Fibroblast of peridontal ligament (primary cell): Measurements from ENCODE around the gene CAMTA1.
"Not testable (repeated sequence)": the region's sequence is repeated elsewhere in the genome, so short reads cannot be mapped to it uniquely, and the experiment has no call there.

Experiments
- DNase-seq: peaks from one replicate; pipeline ENCODE4 v3.0.0-alpha.2; 2010; ENCODE audit errors: extremely low read depth

The CAMTA1 gene

DNA sequence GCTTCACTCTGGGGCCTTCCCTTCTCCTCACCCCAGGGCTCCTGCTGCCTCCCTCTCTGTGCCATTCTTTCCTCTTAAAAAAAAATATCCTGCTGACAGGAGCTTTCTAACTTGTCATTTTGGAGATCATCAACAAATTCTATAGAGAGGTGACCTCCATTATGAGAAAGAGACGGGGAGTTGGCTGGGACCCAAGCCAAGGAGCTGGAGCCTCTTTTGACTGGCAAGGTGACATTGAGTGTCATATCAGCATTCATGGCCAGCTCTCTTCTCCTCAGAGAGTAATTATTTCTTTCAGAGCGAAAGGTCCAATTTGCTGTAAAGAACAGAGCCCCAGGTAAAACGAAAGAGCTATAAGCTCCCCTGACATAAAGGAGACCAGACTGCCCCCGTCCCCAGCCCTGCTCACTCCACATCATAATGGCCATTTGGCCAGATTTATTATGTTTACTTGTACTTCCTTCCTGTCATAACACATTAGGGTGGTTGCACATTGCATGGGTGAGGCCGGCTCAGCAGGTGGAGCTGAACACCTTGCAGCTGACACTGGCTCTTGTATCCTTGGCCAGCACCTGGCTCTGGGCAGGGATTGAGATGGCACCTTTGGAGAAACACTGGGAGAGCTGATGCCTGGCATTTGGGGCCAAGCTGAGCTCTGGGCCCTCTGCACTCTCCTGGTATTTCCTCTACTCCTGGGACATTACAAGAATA lies 581.9 kb downstream of the CAMTA1 start:
- no peak for DNase-seq

DNA sequence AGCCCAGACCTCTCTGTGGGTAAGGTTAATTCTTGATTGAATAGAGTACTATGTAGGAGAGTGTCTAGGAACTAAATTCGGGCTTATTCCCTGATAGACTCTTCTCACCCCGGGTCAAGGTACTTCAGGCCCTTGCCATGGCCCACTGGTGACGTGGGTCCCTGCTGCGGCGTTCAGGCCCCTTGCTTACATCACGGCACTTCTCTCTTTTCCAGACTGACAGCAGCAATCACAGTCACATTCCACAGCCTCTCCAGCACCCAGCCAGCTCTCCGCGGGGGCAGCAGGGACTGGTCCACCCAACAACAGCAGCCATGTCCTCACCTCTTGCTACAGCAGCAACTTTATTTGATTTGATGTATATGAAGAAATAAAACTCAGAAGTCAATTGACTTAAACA lies 584.6 kb downstream of the CAMTA1 start:
- DNase-seq: no peak

DNA sequence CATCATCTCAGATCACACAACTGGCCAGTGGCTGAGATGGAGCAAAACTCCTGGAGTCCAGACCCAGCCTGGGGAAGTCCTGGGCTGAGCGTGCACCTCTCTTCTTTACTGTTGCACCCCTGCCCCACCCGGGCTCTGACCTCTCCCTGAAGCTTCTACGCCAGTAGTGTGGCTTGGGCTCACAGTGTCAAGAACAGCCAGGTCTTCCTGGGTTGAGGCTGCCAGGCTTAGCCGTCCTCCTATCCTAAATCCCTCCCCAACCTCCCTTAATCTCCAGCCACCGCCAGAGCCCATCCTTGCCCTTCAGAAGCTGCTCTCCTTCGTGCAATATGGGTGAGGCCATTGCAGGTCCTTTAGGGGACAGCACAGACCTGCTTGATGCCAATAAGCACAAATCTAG lies 586.7 kb downstream of the CAMTA1 start:
- no peak for DNase-seq

DNA sequence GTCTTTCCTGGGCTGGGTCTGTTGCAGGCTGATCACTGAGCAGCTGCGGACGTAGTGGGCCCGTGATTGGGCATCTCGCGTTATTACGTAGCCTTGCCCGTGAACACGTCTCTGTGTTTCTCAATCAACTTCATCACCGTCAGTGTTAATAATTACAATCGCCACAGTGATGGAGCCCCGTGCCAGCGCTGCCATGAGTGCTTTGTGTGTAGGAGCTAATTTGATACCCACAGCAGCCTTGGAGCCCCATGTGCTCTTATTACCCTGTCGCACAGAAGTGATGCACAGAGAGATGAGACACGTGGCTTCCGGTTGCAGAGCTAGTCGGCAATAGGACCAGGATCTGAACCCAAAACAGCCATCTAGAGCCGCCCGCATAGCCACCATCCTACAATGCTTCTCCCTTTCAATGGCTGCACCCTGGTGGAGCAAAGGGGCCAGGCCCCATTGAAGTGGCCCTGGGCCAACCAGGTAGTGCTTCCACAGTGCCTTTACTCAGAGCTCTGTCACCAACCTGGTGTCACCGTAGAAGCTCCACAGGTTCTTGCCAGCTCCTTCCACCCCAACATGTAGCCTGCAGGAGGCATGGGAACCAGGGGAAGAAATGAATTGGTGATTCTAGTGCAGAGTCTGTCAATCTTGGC lies 587.3 kb downstream of the CAMTA1 start:
- DNase-seq: no peak

DNA sequence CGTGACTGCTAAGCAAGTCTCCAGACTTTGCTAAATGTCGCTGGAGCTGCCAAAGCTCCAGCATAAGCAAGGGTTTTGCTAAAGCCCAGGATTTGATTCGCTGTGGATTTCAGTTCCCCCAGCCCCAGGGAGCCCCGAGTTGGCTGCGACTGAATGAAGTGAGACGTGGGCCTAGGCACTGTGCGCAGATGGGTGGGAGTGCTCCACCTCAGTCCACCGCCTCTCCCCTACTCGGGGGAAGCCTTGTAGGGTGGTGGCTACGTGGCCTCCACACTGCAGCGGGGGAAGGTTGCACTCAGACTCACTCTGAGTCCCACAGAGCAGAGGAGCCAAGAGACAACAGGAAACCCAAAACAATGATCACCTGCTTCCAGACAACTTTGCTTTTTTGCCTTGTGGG lies 588.0 kb downstream of the CAMTA1 start:
- no peak for DNase-seq

DNA sequence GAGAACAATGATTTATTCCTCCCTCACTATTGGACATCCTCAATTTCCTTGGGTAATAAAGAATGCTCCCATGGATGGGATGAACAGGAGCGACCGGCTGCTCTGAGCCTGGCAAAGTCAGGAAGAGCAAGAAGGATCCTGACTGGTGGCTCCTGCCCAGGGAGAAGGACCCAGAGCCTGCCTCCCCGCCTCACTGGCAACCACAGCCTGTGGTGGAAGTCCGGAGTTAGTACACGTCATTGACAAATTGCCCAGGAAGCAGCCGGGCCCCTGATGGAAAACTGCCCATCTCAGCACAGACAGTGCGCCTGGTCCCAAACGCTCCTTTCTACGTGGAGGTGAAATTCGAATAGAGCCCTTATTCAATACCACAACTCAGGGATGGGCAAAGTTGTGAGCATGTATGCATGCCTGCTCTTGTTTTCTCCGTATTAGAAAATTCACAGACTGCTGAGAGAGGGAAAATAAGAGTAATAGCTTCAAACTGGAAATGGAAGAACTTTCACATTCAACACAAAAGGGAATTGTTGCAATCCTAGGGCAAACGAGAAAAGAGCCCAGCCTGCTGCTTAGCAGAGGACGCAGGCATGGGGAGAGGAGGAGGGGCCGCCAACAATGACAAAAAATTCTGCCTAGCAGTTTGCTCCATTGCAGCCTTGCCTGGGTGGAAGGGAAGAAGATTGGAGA lies 588.8 kb downstream of the CAMTA1 start:
- DNase-seq: no peak

DNA sequence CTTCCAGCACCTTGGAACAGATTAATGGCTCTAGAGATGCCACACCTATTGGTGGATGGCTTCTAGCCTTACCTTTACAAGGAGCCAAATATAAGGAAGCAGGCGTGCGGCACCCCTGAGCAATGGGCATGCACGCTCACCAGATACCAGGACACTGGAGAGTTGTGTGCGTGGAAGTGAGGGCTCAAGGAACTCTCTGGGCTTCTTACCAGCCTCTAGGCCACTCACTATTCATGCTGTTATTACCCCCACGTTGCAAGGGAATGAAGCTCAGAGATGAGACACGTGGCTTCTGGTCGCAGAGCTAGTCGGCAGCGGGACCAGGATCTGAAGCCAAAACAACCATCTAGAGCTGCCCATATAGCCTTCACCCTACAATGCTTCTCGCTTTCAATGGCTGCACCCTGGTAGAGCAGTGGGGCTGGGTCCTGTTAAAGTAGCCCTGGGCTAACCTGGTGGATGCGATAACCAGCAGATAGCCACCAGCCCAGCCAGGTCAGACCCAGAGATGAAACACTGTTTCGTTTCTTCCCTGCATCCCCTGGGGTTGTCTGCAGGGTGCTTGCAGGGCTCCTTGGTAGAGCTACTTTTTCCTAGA lies 589.4 kb downstream of the CAMTA1 start:
- no peak for DNase-seq

DNA sequence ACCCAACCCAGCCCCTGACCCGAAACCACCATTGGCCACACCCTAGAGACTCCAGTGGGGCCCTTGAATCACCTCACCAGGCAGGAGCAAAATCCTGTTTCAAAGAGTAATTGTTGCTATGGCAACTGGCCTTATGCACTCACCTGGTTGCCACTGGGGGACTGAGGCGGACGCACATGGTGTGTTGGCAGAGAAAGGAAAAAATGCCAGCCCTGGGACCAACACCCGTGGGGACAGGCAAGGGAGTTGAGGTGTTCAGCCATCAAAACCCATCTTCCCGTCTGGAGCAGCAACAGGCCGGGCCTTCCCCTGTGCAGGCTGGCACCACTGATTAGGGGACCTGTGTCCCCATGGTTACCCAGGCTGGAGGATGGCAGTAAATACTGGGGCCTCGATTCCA lies 590.1 kb downstream of the CAMTA1 start:
- no peak for DNase-seq

DNA sequence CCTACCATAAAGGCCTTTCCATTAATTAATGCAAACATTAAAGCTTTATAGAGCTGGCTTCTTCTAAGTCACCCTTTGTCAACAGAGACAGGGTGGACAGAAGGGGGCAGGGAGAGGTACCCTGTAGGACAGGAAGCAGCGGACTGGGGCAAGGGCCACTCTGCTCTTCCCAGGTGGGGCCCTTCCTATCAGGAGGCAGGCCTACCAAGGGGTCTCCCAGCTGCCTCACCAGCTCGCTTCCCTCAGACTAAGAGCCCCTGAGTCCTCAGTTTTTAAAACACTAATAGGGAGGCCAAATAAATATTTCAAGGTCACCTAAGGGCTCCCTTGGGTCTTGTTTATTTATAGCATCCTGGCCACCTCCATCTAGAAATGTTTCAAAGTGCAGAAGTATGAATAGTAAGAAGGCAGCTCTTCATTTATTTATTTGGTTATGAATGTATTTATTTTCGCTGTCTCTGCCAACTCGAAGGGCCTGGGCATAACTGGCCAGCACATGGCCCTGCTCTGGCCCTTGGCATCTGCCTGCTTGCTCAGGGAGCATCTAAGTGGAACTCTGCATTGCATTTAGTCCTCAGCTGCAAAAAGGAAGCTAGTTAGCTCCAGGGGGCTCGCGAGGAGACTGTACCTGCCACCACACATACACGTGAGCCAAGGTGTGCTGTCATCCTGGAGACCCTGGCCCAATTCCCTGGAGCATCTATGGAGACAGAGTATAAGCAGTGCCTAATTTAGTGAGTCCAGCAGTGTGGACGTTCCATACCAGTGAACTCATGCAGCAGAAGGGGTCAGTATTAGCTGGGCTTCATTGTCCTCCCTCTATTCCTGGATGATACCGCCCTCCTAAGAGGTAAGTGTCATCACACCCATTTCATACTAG lies 590.8 kb downstream of the CAMTA1 start:
- no peak for DNase-seq

DNA sequence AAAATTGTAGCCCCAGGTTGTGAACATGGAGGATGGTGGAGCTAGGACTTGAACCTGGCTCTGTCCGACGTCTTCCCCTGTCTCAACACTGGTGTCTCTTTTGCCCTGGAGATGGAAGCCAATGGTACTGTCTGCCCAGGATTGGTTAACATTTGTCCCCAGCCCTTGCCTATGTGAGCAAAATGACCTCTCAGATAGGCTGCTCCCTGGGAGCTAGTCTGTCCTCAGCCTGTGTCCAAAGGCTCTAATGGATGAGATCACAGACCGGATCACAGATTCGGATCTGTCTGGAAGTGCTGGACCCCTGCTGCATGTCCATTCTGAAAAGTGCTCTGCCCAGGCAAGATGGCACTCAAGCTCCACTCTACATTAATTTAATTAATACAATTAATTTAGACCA lies 591.4 kb downstream of the CAMTA1 start:
- DNase-seq: no peak

DNA sequence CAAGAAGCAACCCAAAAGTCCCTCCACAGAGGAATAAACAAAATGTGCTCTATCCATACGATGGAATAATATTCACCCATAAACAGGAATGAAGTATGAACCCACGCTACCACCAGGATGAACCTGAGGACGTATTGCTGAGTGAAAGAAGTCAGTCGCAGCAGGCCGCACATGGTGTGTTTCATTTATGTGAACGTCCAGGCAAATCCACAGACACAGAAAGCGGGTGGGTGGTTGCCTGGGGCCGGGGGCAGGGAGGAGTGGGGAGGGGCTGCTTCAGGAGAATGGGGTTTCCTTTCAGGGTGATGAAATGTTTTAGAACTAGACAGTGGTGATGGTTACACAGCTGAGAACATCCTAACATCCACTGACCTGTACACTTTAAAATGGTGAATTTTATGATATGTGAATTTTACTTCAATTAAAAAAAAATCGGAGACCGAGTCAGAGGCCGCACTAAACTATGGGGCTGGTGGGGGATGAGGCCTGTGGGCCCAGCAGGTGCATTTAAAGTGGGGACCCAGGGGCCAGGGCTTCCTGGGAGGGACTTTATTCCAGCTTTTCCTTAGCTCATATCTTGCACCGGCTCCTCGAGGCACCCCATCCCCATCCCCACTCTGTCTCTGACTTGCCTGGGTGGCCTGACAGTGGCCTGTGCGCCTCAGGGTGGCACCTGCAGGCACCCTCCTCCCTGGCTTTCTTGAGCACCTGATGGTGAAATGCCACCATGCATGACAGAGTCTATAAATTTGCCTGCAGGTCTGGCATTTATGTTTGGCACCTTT lies 593.3 kb downstream of the CAMTA1 start:
- no peak for DNase-seq

DNA sequence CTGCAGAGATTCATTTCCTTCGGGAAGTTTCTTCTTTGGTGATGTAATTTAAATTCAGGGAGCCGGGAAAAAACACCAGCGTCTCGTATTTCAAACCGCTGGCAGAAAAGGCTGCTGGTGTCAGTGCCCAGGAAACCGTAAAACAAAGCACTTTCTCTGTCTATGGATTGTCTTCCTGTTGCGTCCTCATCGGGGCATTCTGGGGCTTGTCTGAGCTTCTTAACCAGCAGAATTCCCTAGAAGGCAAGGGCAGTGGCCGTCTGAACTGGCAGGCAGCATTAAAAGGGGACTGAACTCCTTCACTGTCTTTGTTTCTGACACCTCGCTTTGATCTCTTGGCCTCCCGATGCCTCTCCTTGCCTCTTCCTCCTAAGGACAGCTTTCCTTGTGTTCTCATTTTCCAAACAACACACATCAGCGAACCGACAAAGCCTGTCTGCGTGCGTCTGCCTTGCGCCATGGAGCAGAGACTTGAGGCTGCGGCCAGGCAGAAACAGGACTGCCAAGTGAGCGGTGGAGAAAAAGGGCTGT lies 594.3 kb downstream of the CAMTA1 start:
- DNase-seq: peak; percentile 80

DNA sequence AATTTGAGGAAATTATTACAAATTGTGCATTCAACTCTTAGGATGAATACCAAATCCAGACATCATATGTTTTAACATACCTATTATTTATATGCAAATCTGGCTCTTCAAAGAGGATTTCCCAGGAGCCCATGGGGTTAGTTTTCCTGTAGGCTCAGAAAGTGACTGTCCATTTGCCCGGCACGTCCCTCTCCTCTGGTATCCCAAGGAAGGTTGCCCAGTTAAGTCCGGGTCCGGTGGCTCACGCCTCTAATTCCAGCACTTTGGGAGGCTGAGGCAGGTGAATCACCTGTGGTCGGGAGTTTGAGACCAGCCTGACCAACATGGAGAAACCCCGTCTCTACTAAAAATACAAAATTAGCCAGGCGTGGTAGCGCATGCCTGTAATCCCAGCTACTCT lies 594.8 kb downstream of the CAMTA1 start:
- not testable (repeated sequence) for DNase-seq

DNA sequence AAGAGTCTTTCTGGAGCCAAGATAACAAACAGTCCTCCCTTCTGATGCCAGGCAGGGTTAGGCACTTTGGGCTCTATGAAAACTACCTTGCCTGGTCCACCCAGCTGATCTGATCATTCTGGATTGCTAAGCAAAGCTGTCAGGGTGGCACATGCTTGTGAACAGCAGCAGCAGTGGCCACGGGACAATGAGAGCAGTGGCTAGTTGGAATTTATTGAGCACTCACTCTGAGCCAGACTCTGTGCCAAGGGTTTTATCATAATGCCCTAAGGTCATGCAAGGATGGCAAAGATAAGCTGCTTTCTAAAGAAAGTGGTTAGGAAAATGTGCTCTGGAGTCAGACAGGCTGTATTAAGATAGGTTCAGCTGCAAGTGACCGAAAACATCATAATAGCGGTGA lies 595.5 kb downstream of the CAMTA1 start:
- no peak for DNase-seq

DNA sequence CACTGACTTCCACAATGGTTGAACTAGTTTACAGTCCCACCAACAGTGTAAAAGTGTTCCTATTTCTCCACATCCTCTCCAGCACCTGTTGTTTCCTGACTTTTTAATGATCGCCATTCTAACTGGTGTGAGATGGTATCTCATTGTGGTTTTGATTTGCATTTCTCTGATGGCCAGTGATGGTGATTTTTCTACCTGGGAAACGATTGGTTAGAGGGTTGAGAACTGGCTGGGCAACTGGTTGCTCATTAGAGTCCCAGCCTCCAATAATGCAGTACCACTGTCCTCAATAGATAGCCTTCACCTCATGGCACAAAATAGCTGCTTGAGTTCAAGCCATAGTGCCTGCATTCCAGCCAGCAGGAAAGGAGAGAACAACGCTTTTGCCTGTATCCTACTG lies 596.5 kb downstream of the CAMTA1 start:
- not testable (repeated sequence) for DNase-seq

DNA sequence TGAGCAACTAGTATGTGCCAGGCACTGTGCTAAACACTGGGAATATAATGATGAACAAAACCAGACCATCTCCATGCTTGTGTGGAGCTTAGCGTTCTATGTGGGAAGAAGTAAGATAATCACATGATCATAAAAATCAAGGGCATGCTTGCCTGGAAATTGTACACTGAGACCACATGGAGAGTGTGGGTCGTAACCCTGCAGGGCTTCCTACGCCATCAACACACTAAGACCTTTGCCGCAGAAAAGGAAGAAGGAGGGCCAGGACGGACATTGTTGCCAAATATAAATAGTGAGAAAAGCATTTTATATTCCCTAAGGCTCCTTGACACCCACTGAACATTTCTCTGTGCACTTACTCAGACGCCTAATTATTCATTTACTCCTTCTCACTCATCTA lies 597.7 kb downstream of the CAMTA1 start:
- DNase-seq: no peak

DNA sequence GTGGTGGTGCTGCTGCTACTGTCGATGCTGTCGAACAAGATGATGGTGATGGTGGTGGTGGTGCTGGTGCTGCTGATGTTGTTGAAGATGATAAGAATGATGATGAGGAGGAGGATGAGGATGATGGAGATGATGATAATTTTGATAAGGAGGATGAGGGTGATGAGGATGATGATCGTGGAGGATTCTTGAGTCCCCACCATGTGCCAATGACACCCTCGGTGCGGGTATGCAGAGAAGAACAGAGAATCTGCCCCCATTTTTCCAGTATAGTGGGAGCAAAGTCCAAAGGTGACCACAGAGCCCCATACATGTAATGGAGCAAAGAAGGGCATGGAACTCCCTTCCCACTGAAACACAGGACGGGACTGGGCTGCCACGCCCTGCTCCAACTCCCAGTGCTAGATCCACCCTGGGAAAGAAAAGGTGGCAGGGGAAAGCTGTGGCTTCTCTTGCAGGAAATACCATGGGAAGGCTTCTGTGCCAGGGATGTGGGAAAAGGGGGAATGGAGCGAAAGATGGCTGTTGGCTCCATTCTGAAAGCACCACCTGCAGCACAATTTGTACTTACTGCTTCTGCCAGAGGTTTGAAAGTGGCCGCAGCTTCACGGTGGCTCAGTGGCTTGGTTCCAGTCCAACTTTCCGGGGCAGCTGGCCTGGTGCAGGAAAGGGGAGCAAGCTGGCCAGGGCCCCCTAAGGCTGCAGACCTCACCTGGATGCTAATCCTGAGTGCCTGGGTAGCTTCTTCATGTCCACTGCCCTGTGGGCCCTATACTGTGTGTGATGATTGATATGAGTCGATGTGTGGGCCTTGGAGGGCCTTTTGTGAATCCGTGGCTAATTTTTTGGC lies 598.6 kb downstream of the CAMTA1 start:
- DNase-seq: no peak

DNA sequence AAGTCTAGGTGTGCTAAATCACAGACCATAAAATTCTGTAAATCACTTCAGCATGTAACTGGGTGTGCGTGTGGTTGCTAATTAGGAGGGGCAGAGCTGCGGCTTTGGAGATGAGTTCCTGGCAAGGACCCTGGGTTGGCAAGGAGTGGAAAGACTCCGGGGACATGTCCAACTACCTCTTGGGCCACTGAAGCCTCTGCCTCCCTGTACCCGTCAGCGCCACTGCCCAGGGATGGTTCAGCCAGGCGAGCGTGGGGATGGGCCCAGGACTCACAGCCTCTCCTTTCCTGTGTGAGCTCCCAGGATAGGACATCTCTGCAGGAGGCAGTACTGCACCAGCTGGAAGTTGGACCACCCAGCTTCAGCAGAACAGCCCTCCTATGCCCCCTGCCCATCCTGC lies 599.4 kb downstream of the CAMTA1 start:
- no peak for DNase-seq

DNA sequence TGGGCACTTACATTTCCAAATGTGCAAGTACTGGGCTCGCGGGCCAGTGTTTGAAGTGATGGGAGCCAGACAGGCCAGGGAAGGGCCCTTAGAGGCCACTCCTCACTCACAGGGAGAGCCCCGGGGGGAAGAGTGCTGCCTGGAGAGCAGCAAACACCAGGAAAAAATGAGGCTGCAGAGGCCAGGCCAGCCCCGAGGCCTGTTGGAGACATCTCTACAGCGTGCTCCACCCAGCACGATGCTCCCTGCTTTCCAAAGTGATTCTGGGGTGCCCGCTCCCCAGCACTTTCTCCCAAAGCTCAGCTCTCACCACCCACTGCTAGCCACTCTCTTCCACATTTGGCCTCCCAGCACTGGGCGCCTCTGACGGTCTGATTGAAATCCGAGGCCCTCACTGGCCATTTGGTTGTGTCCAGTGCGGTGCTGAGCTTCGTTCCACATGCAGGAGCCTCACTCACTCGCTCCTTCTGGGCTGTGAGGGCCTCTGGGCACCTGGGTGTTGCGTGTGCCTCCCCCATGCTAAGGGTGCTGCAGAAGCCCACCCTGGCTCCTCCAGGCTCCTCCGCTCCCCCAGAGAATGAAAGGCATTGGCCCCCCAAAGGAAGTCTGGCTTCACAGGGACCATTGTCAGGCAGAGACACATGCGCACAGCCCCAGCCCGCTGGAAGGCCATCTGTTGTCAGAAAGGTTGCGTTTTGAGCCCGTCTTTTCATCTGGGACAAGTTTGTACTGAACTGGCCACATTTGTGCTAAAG lies 600.4 kb downstream of the CAMTA1 start:
- DNase-seq: no peak
